Hematopoietic multipotent progenitor cell treated with erythropoietin and hydrocortisone succinate and interleukin-3 and kit ligand, for 8 days (in vitro differentiated cells): Measurements from ENCODE around the gene SRCIN1.

ENCODE experiments used
- DNase-seq: peaks from one replicate; pipeline ENCODE4 v3.0.0-alpha.2; 2015

The SRCIN1 gene

GRCh38 chr17:38617074-38617860, 11.5 kb upstream of the SRCIN1 start:
- DNase-seq: no peak

- DNase-seq: no peak
These were observed 10.6 kb upstream of the SRCIN1 start for GRCh38 chr17:38616361-38616760.

- DNase-seq: no peak
These were observed 8.4 kb upstream of the SRCIN1 start for GRCh38 chr17:38613981-38614779.

GRCh38 chr17:38613525-38613980, 7.8 kb upstream of the SRCIN1 start:
- no peak for DNase-seq

GRCh38 chr17:38611872-38612376, 6.2 kb upstream of the SRCIN1 start:
- no peak for DNase-seq

- no peak for DNase-seq
These were observed 5.5 kb upstream of the SRCIN1 start for GRCh38 chr17:38611070-38611786.

GRCh38 chr17:38609280-38610031, 3.7 kb upstream of the SRCIN1 start:
- no peak for DNase-seq

GRCh38 chr17:38608648-38609047, 2.9 kb upstream of the SRCIN1 start:
- no peak for DNase-seq

- no peak for DNase-seq
These were observed 1.2 kb upstream of the SRCIN1 start for GRCh38 chr17:38606646-38607611.

- DNase-seq: no peak
These were observed 326 bp downstream of the SRCIN1 start for GRCh38 chr17:38605411-38605840.

GRCh38 chr17:38604479-38605403, 1.0 kb downstream of the SRCIN1 start:
- DNase-seq: peak; percentile 15

- no peak for DNase-seq
These were observed 1.8 kb downstream of the SRCIN1 start for GRCh38 chr17:38603786-38604478.

GRCh38 chr17:38602956-38603785, 2.6 kb downstream of the SRCIN1 start:
- DNase-seq: no peak

GRCh38 chr17:38602453-38602852, 3.3 kb downstream of the SRCIN1 start:
- DNase-seq: no peak

- no peak for DNase-seq
These were observed 4.0 kb downstream of the SRCIN1 start for GRCh38 chr17:38601539-38602351.

GRCh38 chr17:38600906-38601305, 4.8 kb downstream of the SRCIN1 start:
- no peak for DNase-seq

- DNase-seq: no peak
These were observed 5.3 kb downstream of the SRCIN1 start for GRCh38 chr17:38600416-38600815.
